Activated T-helper 2 cell treated with anti-CD3 and anti-CD28 coated beads, Interferon-gamma antibody, Interleukin-2, Interleukin-4, amounts not matched to agents 10 μg/mL and 5 μg/mL and 100 μg/mL, durations not matched to agents 14 hours and 24 hours and 36 hours (primary cell): Measurements from ENCODE around the gene LGR6. TPM values are rescaled to one million over a fixed set of nuclear protein-coding genes. Genes with fewer than 3 reads are reported as not detected.
A peak's percentile ranks its signal among the peaks of the same experiment; 100 is the strongest.

Experiments used
- DNase-seq: peaks from one replicate; pipeline ENCODE4 v3.0.0; 2021; ENCODE audit warnings: low spot score
- H3K27ac Mint-ChIP-seq: one replicate; pipeline ENCODE4 v1.8.0; 2021; ENCODE audit warnings: mixed read lengths
- H3K27me3 Mint-ChIP-seq: one replicate; pipeline ENCODE4 v1.8.0; 2021; ENCODE audit warnings: low read depth, mixed read lengths
- H3K36me3 Mint-ChIP-seq: one replicate; pipeline ENCODE4 v1.8.0; 2021; ENCODE audit warnings: low read depth, mixed read lengths
- H3K4me1 Mint-ChIP-seq: one replicate; pipeline ENCODE4 v1.8.0; 2021; ENCODE audit warnings: low read depth, mixed read lengths
- H3K4me3 Mint-ChIP-seq: one replicate; pipeline ENCODE4 v1.8.0; 2021; ENCODE audit warnings: low read depth, mild to moderate bottlenecking, moderate library complexity, mixed read lengths
- H3K9me3 Mint-ChIP-seq: one replicate; pipeline ENCODE4 v1.8.0; 2021; ENCODE audit warnings: mixed read lengths
- intact Hi-C: fragments of 100-400 bp; cut with micrococcal nuclease; formaldehyde crosslinking; loops from one replicate; pipeline ENCODE4 v1.15.1; 2023
- total RNA-seq: library from RNA; stranded (reverse); gene quantifications from 2 replicates; pipeline ENCODE4 v1.2.3, GENCODE V29; 2022

The LGR6 gene
- total RNA-seq, 1 donor from 2014 or later, result not detected

DNA sequence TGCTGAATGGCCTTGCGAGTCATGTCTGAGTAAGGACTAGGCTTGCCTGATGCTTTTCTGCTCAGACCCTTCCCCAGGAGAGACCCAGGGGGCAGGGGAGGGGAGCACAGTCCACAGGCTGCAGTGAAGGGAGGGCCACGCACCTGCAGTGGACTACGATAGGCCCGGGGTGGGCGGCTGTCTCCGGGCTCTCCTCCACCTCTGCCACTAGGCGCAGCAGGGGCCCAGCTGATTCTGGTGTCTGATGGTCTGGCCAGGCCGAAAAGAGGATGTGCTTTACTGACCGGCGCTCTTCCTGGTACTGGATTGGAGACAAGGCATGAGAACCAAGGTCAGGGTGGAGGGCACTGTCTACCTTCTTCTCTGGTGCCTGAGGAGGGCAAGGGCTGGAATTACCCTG, 41.2 kb upstream of the LGR6 start:
- Mint-ChIP-seq H3K27ac (no peak overlapping the region), H3K36me3 (peaks cover 92% of the 10 kb centered on the region)
- intact Hi-C loops, result no loop called here

GRCh38 chr1:202153284-202153683, 40.3 kb upstream of the LGR6 start:
- no peak for DNase-seq
- no peaks in the 10 kb centered on the region for H3K9me3 Mint-ChIP-seq
- intact Hi-C loops, result no loop called here
- H3K36me3 Mint-ChIP-seq, result peaks cover 94% of the 10 kb centered on the region
- no peak overlapping the region for H3K27ac Mint-ChIP-seq
- H3K4me3 Mint-ChIP-seq, result no peak overlapping the region
- no peaks in the 10 kb centered on the region for H3K27me3 Mint-ChIP-seq
- H3K4me1 Mint-ChIP-seq, result peaks cover 41% of the 10 kb centered on the region

More for the DNA sequence above, 41.2 kb upstream of the LGR6 start:
- Mint-ChIP-seq H3K9me3 (no peaks in the 10 kb centered on the region), H3K4me3 (no peak overlapping the region), H3K27me3 (no peaks in the 10 kb centered on the region), H3K4me1 (peaks cover 38% of the 10 kb centered on the region)
- DNase-seq, result no peak

DNA sequence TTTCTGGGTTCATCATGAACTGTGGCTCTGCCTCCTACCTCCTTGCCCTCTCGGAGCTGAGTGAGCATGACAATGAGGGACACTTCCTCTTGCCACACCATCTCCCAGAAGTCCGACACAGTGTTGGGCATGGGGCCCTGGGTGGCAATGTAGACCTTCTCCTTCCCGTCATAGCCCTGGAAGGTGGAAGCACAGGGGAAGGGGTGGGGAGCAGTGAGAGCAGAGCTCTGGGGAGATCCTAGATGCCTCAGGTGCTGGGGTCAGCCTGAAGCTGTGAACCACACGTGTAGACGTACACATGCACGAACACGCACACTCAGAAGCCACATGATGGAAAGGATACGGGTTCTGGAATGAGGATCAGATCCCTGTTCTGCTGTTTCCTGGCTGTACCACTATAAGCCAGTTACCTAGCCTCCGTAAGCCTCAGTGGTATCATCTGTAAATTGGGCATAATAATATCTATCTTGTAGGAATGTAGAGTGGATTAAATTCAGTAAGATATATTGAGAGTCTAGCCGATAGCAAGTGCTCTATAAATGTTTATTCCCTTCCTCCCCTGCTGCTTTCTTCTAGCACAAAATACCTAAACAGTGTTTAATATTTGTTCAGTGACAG, 39.3 kb upstream of the LGR6 start:
- H3K36me3 Mint-ChIP-seq, result peaks cover 96% of the 10 kb centered on the region
- no peaks in the 10 kb centered on the region for H3K27me3 Mint-ChIP-seq
- no peaks in the 10 kb centered on the region for H3K9me3 Mint-ChIP-seq
- H3K4me1 Mint-ChIP-seq, result peaks cover 44% of the 10 kb centered on the region
- intact Hi-C loops, result no loop called here
- H3K4me3 Mint-ChIP-seq, result no peak overlapping the region
- H3K27ac Mint-ChIP-seq, result peak overlapping the region; percentile 71
- no peak for DNase-seq

DNA sequence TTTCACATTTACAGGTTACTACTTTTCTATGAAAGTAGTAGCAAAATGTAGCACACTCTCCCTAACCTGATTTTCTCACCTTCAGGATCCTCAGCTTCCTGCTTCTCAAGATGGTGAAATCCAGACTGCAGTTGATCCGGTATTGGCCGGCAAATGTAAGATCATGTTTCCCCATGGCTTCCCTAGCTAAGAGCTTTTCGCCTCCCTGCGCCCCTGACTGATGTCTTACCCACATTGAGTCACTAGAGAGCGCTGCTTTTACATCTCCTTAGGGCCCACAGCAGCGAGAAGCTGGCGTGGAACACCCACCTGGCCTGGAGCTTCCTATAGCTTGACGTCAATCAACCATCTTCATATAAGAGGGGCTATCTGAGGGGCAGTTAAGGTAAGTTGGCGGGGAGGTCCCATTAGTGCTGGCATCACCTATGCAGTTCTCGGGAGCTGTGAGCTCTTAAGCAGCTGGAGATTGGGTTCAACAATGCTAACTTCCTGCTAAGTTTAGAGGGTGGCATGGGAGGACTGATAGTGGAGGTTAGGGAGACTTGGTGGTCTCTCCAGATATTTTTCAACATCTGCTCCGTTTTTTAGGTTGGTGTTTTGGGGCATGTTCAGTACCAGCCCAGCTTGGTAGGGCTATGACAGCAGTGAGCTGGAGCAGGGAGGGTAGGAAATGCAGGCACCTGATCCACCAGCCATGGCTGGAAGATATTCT, 38.7 kb upstream of the LGR6 start:
- intact Hi-C loops, result no loop called here
- peak overlapping the region; percentile 71 for H3K27ac Mint-ChIP-seq
- DNase-seq, result no peak
- H3K4me1 Mint-ChIP-seq, result peaks cover 46% of the 10 kb centered on the region
- no peaks in the 10 kb centered on the region for H3K9me3 Mint-ChIP-seq
- H3K36me3 Mint-ChIP-seq, result peaks cover 97% of the 10 kb centered on the region
- H3K4me3 Mint-ChIP-seq, result peak overlapping the region; percentile 0
- H3K27me3 Mint-ChIP-seq, result no peaks in the 10 kb centered on the region

DNA sequence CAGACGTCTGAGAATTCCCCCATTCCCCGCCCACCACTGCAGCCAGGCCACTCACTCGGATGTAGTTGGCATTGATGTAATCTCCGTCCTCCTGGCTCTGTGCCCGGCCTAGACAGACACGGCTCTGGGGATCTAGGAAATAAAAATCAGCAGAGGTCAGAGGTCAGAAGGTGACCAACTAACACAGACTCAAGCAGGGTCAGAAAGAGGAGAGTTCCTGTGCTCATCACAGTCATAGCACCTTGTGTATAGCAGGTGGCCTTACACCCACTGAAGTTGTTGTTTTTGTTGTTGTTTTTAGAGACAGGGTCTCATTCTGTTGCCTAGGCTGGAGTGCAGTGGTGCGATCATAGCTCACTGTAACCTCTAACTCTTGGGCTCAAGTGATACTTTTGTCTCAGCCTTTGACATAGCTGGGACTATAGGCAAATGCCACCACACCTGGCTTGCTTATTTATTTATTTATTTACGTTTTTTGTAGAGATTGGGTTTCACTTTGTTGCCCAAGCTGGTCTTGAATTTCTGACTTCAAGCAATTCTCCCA, 38.0 kb upstream of the LGR6 start:
- Mint-ChIP-seq H3K27ac (peak overlapping the region; percentile 35), H3K4me1 (peaks cover 46% of the 10 kb centered on the region), H3K36me3 (peaks cover 97% of the 10 kb centered on the region), H3K4me3 (no peak overlapping the region), H3K27me3 (no peaks in the 10 kb centered on the region), H3K9me3 (no peaks in the 10 kb centered on the region)
- intact Hi-C loops, result no loop called here
- no peak for DNase-seq

GRCh38 chr1:202156590-202156989, 37.0 kb upstream of the LGR6 start:
- peaks cover 44% of the 10 kb centered on the region for H3K4me1 Mint-ChIP-seq
- DNase-seq, result no peak
- peak overlapping the region; percentile 35 for H3K27ac Mint-ChIP-seq
- peak overlapping the region; percentile 100 for H3K4me3 Mint-ChIP-seq
- intact Hi-C loops, result no loop called here
- H3K27me3 Mint-ChIP-seq, result no peaks in the 10 kb centered on the region
- H3K36me3 Mint-ChIP-seq, result peaks cover 89% of the 10 kb centered on the region
- no peaks in the 10 kb centered on the region for H3K9me3 Mint-ChIP-seq

DNA sequence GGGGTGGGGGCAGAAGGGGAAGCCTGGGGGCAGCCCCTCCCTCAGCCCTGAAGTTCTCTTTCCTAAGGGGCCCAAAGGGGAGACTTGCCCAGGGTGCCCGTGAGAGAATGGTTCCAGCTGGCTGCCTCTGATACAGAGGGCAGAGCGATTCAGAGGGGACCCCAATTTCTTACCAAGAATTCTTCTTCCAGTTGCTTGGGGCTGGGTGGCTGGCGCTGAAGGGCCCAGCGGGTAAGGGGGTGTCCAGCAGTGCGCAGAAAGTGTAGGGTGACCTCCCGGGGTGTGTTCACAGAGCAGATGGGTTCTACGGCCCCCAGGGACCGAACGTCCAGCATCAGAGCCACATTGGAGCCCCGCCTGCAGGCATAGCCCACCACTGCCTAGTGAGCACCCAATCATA, 35.7 kb upstream of the LGR6 start:
- H3K27ac Mint-ChIP-seq, result peak overlapping the region; percentile 47
- H3K9me3 Mint-ChIP-seq, result no peaks in the 10 kb centered on the region
- peak overlapping the region; percentile 100 for H3K4me3 Mint-ChIP-seq
- peaks cover 78% of the 10 kb centered on the region for H3K36me3 Mint-ChIP-seq
- intact Hi-C loops, result loop anchor here (2.0 kb wide), 1 partner anchor 13 kb away; the partner anchor contains the start of gene ARL8A
- H3K27me3 Mint-ChIP-seq, result no peaks in the 10 kb centered on the region
- peaks cover 55% of the 10 kb centered on the region for H3K4me1 Mint-ChIP-seq
- no peak for DNase-seq

DNA sequence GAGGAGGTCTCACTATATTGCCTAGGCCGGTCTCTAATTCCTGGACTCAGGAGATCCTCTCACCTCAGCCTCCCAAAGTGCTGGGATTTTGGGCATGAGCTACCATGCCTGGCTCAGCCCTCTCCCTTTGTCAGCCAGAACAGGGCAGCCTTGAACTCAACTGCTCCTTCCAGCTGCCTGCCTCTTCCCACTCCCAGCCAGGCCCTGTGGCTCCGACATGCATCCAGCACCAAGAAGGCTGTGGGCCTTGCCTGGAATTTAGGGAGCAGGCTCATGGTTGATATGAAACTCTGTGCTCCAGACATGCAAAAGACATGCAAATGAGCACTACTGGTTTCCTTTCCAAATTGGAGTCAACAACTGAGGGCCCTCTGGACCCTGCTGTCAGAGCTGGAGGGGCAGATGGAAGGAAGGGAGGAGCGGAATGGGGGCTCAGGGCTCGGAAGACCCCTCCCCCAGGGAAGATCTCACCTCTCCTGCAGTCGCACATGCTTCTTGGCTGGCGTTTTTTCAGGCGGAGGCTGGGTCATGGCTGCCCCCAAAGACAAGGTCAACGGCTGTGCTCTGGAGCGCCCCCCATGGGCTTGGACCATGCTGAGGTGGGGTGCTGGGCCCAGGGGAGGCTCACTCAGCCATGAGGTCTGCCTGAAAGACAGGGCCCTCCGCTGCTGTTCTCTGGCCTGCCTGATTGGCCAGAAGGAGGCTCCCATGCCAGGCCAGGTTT, 34.6 kb upstream of the LGR6 start:
- Mint-ChIP-seq H3K9me3 (no peaks in the 10 kb centered on the region), H3K4me3 (peak overlapping the region; percentile 100), H3K4me1 (peaks cover 57% of the 10 kb centered on the region), H3K27ac (peak overlapping the region; percentile 99), H3K27me3 (no peaks in the 10 kb centered on the region), H3K36me3 (peaks cover 68% of the 10 kb centered on the region)
- no peak for DNase-seq
- intact Hi-C loops, result loop anchor here (2.0 kb wide), 1 partner anchor 14 kb away; the partner anchor contains the start of gene ARL8A

DNA sequence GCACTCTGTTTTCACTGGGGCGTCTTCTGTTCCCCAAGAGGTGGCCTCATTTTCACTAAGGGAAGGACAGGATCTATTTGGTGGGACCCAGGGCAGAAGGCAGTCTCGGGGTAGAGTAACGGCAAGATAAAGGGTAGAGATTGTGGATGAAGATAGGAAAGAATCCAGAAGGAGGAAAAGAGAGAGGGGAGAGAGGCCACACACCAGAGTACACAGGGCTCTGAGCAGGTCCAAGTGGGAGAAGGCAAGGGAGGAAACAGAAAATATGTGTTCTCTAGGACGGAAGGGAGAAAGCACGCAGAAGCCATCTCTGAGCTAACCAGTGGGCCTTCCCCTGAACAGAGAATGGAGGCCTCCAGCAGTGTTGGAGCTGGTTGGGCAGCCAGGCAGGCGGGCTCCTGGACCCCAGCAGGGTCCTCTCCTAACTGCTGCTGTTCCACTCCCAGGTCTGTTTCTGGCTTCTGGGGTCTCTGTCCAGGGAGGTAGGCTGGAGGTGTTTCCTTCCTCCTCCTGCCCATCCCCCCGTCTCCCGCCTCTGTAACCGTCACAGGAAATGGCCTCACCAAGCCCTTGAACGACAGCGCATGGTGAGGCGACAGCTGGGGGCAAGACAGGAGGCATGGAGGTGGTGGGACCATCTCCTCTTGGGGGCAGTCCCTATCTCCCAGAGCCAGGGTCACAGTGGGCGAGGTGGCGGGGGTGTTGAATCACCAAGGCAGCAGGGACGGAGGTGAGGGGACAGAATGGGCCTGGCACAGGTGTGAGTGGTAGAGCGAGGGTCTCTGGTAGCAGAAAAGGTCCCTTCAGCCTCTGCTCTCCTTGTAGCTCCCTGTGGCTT, 33.8 kb upstream of the LGR6 start:
- Mint-ChIP-seq H3K4me1 (peaks cover 62% of the 10 kb centered on the region), H3K27ac (peak overlapping the region; percentile 99), H3K36me3 (peaks cover 66% of the 10 kb centered on the region), H3K4me3 (peak overlapping the region; percentile 100), H3K27me3 (no peaks in the 10 kb centered on the region), H3K9me3 (no peaks in the 10 kb centered on the region)
- DNase-seq, result peak; percentile 55
- intact Hi-C loops, result loop anchor here (2.0 to 5.0 kb wide), 2 partner anchors 15 to 1142 kb away; partner anchors contain the start of gene ARL8A

GRCh38 chr1:202160377-202160940, 33.1 kb upstream of the LGR6 start, which contains the start of gene PTPN7:
Gene PTPN7, minus strand, starts transcription at chr1:202160602. Its CDS starts 1,200 bp downstream, at chr1:202159402.
- DNase-seq, result peak; percentile 58
- Mint-ChIP-seq H3K27ac (peak within 1 kb of the TSS; percentile 99), H3K4me3 (peak within 1 kb of the TSS; percentile 100), H3K27me3 (no peaks in the 10 kb centered on the region), H3K36me3 (peaks cover 59% of the 10 kb centered on the region), H3K4me1 (peaks cover 61% of the 10 kb centered on the region), H3K9me3 (no peaks in the 10 kb centered on the region)
- intact Hi-C loops, result loop anchor here (5.0 kb wide), 1 partner anchor 1143 kb away; no protein-coding TSS in a partner anchor

DNA sequence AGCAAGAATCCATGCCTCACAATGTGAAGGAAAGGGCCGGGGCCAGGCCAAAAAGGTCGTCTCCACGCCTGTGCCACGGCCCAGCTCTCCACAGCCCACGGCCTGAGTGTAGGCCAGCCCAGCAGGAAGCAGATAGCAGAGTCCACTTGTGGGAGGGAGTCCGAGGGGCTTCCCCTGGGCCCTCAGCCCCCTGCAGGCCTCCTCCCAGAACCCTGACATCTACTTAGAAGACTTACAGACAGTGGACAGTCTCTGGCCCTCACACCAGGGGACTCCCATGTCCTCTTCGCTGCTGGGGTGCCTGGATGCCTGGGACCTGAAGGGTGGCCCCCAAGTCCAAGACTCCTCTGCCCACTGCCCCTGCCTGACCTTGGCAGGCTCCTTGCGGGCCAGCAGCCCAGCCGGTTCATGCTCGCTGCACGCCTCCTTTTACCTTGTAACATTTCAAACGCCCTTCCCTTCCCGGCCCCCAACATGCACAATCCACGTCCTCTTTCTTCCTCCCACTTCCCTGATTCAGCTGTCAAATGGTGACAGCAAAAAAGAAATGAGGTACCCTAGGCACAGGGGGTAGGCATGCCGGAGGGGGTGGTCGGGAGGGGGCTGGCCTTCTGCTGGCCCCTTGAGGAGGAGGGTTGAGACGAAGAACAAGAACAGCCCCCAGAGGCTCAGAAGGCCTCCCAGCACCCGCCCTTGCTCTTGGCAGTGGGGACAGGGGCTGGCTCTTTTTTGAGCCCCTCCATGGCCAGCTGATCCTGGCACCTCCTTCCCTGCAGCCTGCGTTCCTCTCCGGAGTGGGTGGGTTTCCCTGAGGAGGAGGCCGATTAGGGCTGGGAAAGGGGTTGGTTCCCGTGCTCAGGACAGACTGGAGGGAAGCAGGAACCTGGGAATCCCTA, 32.2 kb upstream of the LGR6 start:
- peaks cover 50% of the 10 kb centered on the region for H3K36me3 Mint-ChIP-seq
- no peaks in the 10 kb centered on the region for H3K27me3 Mint-ChIP-seq
- H3K4me1 Mint-ChIP-seq, result peaks cover 60% of the 10 kb centered on the region
- H3K27ac Mint-ChIP-seq, result peak overlapping the region; percentile 99
- DNase-seq, result no peak
- peak overlapping the region; percentile 100 for H3K4me3 Mint-ChIP-seq
- intact Hi-C loops, result loop anchor here (1.0 to 5.0 kb wide), 2 partner anchors 16 to 1144 kb away; no protein-coding TSS in a partner anchor
- H3K9me3 Mint-ChIP-seq, result no peaks in the 10 kb centered on the region
